ENCODE measurements around the gene PALLD. TPM values are rescaled to one million over a fixed set of nuclear protein-coding genes. Genes with fewer than 3 reads are reported as not detected.

PALLD gene
- total and polyA plus RNA-seq, 12 donors, result 169 to 1,537 (median 667) TPM

DNA sequence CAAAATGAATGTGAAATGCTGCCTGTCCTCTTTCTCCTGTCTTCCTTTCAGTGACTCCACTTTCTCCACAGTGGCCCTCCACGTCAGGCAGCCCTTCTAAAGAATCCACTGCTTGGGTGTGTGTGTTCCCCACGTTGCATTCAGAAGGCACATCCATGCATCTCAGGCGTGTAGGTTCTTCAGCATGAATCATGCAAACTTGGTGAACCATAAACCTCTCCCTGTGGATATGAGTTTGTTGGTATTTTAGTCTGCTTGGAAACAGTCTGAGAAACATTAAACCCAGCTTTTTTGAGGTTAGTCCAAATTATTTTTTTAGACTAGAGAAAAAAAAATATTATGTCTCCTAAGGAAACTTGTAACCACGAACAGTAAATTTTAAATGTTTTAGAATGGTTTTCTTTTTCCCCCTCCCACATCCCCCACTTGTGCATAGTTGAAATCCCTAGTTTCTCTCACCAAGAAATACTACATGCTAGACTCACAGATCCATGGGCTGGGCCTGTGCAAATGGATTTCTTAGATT, 261.6 kb downstream of the PALLD start:
- H3K4me1 ChIP-seq, result peaks cover 0 to 15% (median 6%) of the 10 kb centered on the region in 9 donors
- DNase-seq (no peak), ATAC-seq (peak in 1 of 8 donors; percentile 7)
- H3K9me3 ChIP-seq, result no peaks in the 10 kb centered on the region
- no peaks in the 10 kb centered on the region for H3K27me3 ChIP-seq
- intact Hi-C loops (cut with DNase I), result no loop called here
- 61 to 75% methylated on average over 4 of the region's 4 CpGs for WGBS, 2 donors
- no peaks in the 10 kb centered on the region for H3K36me3 ChIP-seq
- no peak for TF ChIP-seq CTCF (IDR thresholded peaks at IDR 0.05)
- H3K4me3 ChIP-seq, result no peak overlapping the region
- peak overlapping the region in 4 of 10 donors; percentile 20 to 62 (median 26) for H3K27ac ChIP-seq

DNA sequence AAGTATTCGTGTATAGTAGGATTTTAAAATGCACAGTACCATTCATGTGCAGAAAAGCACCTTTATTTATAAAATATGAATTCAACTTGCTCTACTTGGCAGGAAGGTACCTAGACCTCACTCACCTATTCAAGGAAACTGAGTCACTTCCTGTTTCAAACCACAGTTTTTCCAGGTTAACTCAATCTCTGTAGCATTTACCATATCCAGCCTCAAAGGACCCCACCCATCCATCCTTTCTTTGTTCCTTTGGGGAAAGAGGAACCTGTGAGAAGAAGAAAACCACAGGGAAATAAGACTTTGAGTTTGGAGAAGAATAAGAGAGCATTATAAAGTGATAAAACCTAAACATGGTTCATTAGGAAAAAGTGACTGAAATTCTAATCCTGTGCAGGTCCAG, 262.5 kb downstream of the PALLD start:
- no peaks in the 10 kb centered on the region for H3K36me3 ChIP-seq
- no peaks in the 10 kb centered on the region for H3K27me3 ChIP-seq
- no peak overlapping the region for H3K4me3 ChIP-seq
- 89 to 93% methylated on average over 1 of the region's 1 CpG for WGBS, 2 donors
- H3K4me1 ChIP-seq, result peaks cover 0 to 15% (median 6%) of the 10 kb centered on the region in 9 donors
- no peaks in the 10 kb centered on the region for H3K9me3 ChIP-seq
- TF ChIP-seq CTCF (IDR thresholded peaks at IDR 0.05), result no peak
- ATAC-seq (no peak), DNase-seq (no peak)
- peak overlapping the region in 1 of 10 donors; percentile 60 for H3K27ac ChIP-seq
- intact Hi-C loops (cut with DNase I), result no loop called here

GRCh38 chr4:168759959-168760527, 263.2 kb downstream of the PALLD start:
- DNase-seq (no peak), ATAC-seq (peak in 4 of 8 donors; percentile 10 to 66 (median 27))
- Histone ChIP-seq H3K4me3 (no peak overlapping the region), H3K27me3 (no peaks in the 10 kb centered on the region), H3K36me3 (no peaks in the 10 kb centered on the region), H3K9me3 (no peaks in the 10 kb centered on the region), H3K4me1 (peaks cover 0 to 20% (median 6%) of the 10 kb centered on the region in 9 donors), H3K27ac (peak overlapping the region in 2 of 10 donors; percentile 5 to 60)
- 84 to 88% methylated on average over 10 of the region's 10 CpGs for WGBS, 2 donors
- intact Hi-C loops (cut with DNase I), result no loop called here
- no peak for TF ChIP-seq CTCF (IDR thresholded peaks at IDR 0.05)

DNA sequence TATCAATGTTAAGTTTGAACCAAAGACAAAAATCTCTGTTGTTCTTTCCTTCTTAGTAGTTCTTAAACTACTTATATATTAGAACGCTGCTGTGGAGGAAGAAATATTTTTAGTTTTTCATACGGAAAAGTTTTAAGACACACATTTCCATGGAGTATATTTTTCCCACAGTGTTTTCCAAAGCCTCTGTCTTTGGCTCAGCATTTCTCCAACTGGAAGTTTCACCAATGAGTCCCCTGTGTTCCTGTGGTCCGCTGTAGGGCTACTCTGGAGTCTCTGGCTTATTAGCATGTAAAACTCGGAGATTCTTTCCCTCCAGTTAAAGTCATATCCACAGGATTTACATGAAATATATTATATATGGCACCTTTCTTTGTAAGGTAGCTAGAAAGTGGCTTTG, 264.2 kb downstream of the PALLD start:
- no peak overlapping the region for H3K4me3 ChIP-seq
- ATAC-seq (no peak), DNase-seq (no peak)
- intact Hi-C loops (cut with DNase I), result no loop called here
- H3K27ac ChIP-seq, result peak overlapping the region in 2 of 10 donors; percentile 20 to 60
- no peaks in the 10 kb centered on the region for H3K9me3 ChIP-seq
- no peaks in the 10 kb centered on the region for H3K27me3 ChIP-seq
- no peak for TF ChIP-seq CTCF (IDR thresholded peaks at IDR 0.05)
- peaks cover 4 to 30% (median 16%) of the 10 kb centered on the region in 9 donors for H3K4me1 ChIP-seq
- H3K36me3 ChIP-seq, result no peaks in the 10 kb centered on the region
- 83 to 85% methylated on average over 4 of the region's 4 CpGs for WGBS, 2 donors
